ENCODE results near the gene FBXO2.

Gene FBXO2

DNA sequence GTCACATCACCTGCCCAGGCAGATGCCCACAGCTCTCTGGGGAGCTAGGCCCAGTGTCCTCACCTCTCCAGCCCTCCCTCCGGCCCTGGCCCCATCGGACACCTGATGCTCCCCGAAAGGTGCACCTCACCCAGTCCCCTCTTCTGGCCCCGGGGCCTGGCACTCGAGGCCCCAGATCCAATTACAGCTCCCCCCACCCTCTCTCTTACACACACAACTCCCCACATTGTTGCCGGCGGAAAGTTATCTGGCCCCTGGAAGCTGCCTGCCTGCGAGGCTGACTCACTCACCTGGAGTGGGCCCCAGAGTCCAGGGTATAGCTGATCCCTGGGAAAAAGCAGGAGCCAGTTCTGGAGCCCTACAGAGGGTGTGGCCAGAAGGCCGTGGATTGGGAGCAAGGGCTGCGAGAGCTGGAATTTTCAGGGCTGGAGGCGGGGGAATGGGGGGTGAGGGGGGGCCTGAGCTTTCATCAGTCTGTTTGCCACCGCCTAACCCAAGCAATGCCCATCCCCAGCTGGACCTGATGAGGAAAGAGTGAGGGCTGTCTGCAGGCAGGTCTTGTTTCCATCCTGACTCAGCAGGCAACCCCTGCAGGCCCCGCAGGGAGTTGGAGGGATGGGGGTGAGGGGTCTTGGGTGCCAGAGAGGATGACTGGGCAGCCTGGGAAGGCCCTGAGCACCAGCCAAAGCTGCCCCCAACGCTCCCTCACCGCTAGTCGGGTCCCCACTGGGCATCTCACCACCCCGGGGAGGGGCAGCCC is 948 bp downstream of the FBXO2 start:
- DNase-seq (ENCODE audit: low read depth): no peak

DNA sequence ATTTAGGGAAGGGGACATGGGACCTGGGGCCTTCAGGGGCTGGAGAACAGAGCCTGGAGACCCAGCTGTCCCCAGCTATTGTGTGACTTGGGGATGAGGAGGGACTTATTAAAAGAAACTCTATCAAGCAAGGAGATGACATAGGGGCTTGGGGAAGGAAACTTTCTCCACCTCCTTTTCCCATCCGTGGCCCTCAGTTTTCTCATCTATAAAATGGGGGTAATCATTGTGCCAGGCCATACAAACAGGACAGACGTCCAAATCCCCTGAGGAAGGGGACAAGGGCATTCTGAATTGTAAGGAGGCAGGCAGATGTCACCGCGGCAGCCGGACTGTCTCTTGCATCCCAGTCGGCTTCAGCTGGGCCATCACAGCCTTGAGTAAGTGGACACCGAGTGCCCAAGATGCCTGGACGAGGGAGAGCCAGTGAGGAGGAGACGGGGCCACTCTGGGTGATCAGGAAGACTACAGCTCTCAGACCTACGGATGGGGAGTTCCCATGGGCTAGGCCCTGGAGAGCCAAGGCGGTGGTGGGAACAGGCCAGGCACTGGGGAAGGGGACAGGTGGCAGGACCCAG is 1.9 kb downstream of the FBXO2 start:
- DNase-seq (ENCODE audit: low read depth): no peak

DNA sequence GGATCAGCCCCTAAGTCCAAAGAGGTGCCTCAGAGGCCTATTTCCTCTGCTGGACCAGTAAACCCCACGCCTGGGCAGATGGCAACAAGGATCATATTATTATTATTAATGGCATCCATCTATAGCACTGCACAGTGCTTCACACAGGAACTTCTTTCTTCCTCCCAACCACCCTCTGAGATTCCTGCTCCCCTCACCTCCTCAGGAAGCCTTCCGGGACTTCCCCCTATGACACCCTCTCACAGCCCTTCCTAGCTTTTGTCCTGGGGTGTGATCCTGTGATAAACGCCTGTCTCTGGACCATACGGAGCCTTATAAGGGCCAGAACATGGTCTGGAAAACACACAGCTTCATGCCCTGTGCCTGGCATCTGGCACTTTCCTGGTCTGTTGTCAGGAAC is 3.2 kb downstream of the FBXO2 start:
- no peak for DNase-seq (ENCODE audit: low read depth)

DNA sequence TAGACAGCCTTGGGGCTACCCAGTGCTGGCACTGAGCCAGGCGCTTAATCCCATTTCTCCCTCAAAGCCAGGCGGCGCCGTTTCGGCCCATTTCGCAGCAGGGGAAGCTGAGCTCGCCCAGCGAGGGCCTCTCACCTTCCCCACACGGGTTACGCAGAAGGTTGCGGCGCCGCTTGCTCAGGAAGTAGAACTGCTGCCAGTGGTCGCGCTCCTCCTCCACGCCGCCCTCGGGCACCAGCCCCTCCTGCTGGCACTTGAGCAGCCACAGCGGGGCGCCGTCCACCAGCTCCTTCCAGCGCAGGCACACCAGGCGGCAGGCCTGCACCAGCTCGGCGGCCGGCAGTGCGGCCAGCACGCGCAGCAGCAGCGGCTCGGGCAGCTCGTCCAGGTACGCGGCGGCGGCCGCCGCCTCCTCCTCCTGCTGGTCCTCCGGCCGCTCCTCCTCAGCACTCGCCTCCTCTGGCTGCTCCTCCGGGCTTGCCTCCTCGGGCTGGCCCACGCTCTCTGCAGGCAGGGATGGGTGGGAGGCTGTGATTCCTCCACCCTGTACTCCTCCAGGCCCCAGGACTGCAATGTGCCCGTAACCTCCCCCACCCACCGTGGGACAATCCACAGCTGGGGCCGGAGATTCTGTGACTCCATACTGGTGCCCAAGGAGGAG is 3.8 kb downstream of the FBXO2 start:
- peak; percentile 70 for DNase-seq (ENCODE audit: low read depth)

DNA sequence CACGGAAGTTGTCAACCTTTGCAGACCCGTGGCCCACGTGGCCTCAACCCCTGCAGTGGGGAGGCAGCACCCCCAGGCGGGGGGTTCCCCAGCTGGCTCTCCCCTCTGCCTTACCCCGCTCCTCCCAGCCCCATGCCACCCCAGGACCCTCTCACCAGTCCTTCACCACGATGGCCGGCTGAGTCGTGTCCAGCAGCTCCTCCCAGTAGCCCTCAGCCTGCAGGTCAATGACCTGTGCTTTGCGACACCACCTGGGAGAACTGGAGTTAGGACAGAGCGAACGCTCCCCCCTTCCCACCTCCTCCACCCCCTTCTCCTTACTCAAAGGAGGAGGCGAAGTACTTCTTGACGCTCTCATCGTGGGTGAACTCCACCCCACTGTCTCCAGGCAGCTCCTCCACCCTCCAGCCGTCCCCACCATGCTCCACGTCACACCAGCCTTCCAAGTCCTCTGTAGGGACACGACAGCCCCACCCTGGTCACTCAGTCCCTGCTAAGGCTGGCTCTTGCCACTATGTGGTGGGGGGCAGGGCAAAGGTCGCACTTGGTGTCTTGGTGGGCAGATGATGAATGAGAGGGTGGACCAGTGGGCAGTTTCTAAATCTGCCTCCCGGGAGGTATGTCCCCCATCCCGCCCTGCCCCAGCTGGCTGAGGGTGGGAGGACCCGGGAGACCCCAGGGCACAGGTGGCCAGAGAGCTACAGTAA is 4.5 kb downstream of the FBXO2 start:
- DNase-seq (ENCODE audit: low read depth): no peak

DNA sequence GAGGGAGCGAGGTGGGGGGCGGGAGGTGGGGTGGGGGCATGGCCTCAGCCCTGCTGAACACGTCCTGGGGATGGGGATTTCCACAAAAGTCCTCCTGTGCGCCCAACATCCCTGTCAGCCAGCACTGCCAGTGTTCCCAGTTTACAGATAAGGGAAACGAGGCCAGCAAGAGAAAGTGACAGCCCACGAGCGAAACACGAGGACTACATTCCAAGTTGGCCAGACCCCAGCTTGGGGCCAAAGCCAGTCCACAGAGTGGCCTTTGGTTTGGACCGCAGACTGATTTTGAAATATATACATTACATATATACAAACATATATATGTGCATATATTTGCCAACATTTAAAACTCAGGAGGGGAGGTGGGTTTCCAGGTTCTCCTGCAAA is 5.0 kb downstream of the FBXO2 start:
- no peak for DNase-seq (ENCODE audit: low read depth)

DNA sequence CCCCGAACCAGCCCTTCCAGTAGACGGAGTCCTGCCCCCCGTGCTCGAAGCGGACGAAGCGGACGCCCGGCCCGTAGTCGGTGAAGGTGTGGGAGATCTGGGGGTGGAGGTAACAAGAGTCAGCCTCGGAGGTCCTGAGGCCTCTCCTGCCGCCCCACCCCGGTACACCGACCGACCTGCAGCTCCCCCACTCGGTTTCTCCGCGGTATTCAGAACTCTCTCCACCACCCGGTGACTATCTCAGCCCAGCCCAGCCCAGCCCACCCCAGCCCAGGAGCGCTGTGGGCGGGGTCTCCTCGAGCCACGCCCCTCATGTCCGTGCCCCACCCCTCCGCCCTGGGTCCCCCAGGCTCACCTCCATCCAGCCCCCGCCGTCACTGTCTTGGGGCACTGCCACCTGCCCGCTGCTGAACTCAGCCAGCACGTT is 5.5 kb downstream of the FBXO2 start:
- DNase-seq (ENCODE audit: low read depth): no peak

DNA sequence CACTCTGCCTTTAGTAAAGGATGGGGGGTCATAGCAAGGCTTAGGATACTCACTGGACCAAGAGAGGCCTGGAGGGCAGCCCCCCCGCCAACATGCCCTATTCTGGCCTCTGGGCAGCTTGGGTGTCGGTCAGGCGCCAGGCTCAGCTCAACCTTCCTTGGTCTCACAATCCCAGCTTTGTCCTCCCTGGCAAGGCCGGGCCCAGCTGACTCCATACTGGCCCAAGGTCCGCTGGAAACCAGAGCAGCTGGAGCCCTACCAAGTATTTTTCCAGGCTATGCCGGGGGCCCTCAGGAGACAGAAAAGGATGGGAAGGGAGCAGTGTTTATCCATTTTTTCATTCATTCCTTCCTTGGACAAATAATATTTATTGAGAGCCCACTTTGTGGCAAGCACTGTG is 6.2 kb downstream of the FBXO2 start:
- no peak for DNase-seq (ENCODE audit: low read depth)

DNA sequence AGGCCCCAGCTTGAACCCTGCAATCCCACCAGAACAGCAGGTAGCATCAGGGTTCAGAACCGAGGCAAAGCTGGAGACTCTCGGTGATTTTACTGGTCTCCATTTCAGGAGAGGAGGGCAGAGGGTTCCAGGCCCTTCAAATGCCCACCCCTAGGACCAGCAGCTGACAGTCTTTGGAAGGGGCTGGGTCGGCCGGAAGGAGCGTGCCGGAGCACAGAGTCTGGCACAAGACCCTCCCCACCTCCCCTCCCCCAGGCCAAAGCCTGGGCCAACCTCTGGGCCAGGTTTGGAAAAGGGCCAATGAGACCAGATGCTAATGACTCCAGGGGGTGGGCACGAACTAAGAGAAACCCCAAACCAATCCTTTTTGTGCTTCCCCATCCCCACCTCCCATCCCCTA is 6.9 kb downstream of the FBXO2 start:
- no peak for DNase-seq (ENCODE audit: low read depth)

DNA sequence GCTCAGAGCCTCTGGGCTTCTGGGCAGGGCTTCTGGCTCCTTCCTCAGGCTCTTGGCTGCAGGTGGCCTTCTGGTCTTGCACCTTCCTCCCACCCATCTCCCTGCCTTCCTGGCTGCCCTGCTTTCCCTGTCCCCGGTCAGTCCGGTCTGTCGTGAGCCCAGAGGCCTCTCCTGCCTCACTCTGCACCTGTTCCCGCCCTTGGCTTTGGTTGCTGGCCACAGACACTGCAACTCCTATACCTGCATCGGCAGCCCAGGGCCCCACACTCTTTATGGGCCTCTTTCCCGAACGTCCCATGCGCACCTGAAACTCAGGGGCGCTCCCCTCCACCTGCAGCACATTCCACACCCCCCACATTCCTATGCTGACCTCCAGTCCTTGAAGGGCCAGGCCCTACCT is 7.9 kb downstream of the FBXO2 start:
- no peak for DNase-seq (ENCODE audit: low read depth)

DNA sequence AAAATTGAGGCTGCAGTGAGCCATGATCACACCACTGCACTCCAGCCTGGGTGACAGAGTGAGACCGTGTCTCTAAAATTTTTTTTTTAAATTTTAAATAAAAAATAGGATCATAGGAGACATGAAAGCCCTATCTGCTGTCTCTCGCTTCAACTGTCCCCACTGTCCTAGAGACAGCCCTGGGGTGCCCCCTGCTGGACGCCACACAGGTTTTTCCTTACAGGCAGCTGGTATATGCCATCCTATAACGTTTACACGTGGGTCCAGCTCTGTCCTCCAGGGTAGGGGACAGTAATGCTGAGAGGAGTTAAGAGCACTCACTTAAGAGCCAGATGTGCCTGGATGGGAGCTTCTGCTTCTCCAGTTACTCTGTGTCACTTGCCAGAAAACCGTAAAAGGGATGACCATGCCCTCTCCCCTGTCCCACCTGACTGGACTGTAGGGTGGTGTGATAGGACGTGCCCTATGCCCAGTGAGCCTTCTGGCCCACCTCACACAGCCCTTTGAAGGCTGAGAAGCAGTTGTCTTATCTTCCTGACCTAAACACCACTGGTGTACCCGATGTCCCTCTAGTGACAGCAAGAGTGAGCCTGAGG is 8.5 kb downstream of the FBXO2 start:
- peak; percentile 72 for DNase-seq (ENCODE audit: low read depth)

DNA sequence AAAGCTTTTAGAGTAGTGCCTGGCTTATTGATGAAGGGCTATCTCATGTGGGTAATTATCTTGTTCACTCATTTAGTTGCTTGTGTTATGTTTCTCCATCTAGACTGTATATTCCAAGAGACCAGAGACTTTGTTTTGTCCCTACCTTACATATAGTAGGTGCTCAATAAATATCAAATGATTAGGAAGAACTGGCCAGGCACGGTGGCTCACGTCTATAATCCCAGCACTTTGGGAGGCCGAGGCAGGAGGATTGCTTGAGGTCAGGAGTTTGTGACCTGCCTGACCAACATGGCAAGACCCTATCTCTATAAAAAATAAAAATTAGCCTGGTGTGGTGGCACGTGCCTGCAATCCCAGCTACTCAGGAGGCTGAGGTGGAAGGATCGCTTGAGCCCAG is 9.0 kb downstream of the FBXO2 start:
- no peak for DNase-seq (ENCODE audit: low read depth)

DNA sequence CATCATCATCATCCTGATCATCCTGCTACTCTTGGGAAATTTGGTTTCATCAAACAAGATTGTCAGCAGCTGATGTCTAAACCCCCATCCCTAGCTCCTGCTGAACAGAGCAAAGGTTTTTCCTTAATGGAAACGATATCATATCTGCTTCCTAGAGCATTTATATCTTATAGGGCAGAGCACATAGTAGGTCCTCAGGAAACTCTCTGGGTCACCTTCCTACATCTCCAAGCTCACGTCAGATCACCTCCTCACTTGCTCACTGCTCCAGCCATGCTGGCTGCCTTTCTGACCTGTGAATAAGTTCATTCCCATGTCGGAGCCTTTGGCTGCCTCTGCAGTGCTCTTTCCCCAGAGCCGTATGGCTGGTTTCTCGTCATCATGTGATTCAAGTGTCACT is 10.4 kb downstream of the FBXO2 start:
- DNase-seq (ENCODE audit: low read depth): no peak

DNA sequence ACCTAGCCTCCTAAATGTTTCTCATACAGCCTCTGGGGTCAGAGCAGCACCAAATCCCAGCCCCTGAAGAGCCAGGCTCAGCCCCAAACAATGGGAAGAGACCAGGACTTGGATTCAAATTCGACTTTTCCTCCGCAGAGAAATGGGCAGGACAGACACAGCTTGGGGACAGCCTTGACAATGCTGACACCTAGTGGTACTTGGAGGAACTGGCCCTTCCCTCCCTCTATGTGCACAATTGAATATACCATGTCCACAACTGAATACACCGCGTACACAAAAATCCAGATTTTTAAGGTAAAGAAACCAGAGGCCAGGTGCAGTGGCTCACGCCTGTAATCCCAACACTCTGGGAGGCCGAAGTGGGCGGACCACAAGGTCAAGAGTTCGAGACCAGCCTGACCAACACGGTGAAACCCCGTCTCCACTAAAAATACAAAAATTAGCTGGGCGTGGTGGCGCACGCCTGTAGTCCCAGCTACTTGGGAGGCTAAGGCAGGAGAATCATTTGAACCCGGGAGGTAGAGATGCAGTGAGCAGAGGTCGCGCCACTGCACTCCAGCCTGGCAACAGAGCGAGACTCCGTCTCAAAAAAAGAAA is 11.7 kb downstream of the FBXO2 start:
- DNase-seq (ENCODE audit: low read depth): peak; percentile 63

DNA sequence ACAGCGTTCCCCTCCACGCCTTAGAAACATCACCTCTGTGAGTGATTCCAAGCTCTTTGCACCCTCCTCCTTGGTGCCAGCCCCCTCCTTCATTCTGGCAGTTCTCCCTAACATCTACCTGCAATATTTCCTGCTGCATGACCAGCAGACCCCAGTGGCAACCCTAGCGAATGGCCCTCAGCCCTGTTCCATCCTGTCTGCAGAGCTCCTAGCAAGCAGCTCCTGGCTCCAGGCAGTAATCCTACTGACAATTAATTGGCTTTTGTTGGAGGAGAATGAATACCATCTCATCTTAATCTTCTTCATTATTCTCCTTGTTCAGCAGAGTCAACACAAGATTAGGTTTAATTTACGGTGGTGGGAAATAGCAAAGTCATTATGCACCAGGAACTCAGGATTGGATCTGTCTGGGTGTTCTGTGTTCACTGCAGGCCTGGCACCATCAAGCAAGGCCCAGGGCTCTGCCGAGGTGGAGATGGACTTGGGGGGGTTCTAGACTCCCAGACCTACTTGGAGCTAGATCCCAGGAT is 12.4 kb downstream of the FBXO2 start:
- no peak for DNase-seq (ENCODE audit: low read depth)

DNA sequence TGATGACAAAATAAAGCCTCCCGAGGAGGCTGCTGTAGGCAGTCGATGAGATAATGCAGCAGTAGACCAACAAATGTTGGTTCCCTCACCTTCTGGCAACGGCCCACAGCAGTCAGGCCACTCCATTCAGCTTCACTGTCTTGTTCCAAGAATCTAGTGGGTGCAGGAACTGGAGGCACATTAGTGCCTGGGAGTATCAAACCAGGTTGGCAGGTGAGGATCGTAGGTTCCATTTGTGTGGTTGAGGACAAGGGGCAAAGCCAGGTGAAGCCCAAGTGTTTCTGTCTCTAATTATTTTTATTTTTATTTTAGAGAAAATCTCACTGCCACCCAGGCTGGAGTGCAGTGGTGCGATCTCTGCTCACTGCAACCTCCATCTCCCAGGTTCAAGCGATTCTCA is 13.3 kb downstream of the FBXO2 start:
- no peak for DNase-seq (ENCODE audit: low read depth)

DNA sequence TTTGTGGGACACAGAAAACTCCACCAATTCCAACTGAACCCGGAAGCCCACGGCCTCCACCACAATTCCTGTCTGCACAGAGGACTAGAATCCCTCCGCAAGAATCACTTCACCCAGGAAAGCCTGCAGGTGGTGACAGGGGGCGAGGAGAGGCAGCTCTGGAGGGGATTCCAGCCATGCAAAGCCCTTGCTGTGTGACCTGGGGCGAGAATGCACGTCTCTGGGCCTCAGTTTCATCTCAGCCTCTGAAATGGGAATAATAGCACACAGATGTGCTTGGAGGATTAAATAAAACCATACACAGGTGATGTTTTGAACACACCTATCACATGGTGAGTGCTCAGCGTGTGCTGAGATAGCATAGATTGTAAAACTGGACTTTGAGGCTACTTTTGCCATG is 14.1 kb downstream of the FBXO2 start:
- no peak for DNase-seq (ENCODE audit: low read depth)

DNA sequence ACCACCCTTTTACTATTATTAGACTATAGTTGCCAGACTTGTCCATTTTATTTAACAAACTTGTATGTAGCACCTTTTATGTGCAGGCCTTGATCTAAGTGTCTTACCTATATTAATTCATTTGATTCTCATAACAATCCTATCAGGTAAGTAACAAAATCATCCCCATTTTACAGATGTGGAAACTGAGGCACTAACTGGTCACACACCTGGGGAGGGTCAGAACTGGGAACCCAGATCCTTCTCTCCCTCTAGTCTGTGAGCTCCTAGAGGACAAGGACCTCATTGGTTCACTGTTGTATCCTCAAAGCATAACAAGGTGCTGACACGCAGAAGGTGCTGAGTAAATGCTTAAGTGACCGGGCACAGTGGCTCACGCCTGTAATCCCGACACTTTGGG is 14.9 kb downstream of the FBXO2 start:
- DNase-seq (ENCODE audit: low read depth): no peak

DNA sequence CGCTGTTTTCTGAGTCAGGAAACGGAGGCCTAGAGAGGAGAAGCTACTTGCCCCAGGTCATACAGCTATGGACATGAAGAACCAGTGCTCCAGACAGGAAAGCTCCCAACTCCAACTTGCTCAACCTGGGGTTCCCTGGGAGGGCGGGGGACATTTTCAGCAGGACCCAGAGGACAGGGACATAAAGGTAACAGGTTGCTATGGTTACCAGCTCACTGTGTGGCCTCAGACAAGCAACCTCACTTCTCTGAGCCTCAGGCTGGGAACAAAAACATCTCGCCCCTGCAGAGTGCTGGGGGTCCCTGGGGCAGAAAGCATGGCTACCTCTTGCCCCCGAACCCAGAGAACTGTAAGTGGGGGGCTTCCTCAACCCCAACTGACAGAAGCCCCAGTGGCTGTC is 16.1 kb downstream of the FBXO2 start:
- DNase-seq (ENCODE audit: low read depth): no peak

DNA sequence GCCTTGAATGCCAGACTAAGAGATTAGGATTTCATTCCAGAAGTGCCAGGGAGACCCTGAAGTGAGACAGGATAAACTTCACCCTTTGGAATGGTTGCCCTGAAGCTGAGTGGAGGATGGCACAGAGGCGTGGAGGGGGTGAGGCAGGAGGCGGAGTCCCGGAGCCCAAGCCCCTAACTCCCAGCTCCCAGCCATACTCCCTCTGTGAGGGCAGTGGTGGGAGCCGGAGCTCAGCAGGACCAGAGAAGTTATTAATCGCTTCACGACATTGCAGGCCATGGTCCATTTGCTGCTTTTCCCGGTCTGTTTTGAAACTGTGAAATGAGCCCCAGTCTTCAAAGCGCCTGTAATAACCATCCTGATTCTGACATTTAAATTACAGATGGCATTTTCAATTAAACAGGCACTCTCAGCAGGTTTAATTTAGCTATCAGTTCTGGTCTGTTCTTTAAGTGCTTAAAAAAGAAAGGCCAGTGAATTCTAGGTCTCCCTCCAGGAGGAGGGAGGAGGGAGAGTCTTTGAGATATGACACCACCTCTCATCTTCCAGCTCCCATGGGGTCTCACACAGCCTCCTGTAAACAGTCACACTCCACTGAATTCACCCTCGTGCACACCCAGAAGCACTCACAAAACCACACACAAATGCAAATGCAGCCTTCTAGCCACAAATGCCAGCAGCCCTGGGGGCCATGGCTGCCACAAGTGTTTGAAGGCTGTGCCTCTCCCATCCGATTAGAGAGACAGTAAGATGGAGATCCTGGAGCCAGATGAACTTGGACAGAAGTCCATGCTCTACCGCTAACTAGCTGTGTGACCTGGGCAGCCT is 19.6 kb downstream of the FBXO2 start:
- DNase-seq (ENCODE audit: low read depth): no peak

Measured in activated gamma-delta T cell treated with anti-CD3 and anti-CD28 coated beads, Interleukin-2, amount 50 U/mL, for 16 hours (primary cell).